ENCODE measurements around the gene NEU1.

DNA sequence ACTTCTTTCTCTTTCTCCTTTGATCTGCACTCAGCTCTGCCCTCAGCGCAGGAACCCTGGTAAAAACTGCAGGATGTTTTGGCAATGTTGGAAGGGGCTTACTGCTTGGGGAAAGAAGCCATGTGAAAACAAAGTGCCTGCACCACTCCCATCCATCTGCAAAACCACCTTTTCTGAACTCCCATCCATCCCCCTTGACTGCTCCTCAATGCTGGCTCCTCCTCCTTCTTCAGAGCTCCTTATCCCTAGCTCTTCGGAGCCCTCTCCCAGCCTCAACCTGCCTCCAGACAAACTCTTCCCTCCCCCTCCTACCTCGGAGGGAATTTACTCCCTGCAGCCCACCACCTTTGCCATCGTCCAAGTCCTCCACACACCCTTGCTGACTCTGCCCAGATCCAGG is 43.5 kb upstream of the NEU1 start:
- TF ChIP-seq, protein P1, sequence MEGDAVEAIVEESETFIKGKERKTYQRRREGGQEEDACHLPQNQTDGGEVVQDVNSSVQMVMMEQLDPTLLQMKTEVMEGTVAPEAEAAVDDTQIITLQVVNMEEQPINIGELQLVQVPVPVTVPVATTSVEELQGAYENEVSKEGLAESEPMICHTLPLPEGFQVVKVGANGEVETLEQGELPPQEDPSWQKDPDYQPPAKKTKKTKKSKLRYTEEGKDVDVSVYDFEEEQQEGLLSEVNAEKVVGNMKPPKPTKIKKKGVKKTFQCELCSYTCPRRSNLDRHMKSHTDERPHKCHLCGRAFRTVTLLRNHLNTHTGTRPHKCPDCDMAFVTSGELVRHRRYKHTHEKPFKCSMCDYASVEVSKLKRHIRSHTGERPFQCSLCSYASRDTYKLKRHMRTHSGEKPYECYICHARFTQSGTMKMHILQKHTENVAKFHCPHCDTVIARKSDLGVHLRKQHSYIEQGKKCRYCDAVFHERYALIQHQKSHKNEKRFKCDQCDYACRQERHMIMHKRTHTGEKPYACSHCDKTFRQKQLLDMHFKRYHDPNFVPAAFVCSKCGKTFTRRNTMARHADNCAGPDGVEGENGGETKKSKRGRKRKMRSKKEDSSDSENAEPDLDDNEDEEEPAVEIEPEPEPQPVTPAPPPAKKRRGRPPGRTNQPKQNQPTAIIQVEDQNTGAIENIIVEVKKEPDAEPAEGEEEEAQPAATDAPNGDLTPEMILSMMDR (IDR thresholded peaks at IDR 0.05 in 8 of 11, conservative IDR thresholded peaks at IDR 0.05 in 3 of 11), result no peak
- TF ChIP-seq POLR2A (IDR thresholded peaks at IDR 0.05) (no peak), POLR2AphosphoS5 (IDR thresholded peaks at IDR 0.05) (no peak)

Data from spleen (tissue), 7 donors.